Activated CD8-positive, alpha-beta memory T cell treated with anti-CD3 and anti-CD28 coated beads, Interleukin-2, amount 50 U/mL, for 1 hour (primary cell): Measurements from ENCODE around the gene OPN5.
"Not testable (repeated sequence)": the region's sequence is repeated elsewhere in the genome, so short reads cannot be mapped to it uniquely, and the experiment has no call there.

ENCODE experiments used
- DNase-seq: peaks from one replicate; pipeline ENCODE4 v3.0.0-alpha.2; 2020; ENCODE audit errors: extremely low read depth

The OPN5 gene

DNA sequence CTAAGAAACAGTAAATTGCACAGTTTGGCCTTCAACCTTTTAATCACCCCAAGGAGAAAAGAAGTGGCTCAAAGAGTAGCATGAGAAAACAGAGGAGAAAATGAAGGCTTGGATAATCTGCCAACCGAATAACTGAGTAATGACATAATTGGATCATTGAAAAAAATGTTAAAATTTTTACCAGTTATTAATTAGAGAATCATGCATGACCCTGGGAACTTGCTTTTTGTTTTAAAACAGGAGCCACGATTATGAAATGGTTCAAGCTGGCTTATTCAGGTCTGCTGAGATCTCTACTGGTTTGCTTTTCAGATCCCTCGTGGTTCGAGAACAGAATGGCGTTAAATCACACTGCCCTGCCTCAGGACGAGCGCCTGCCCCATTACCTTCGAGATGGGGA lies at the start of gene OPN5:
TSS of gene OPN5 (plus strand) at position 301 of the 400 bp plus-strand sequence. CDS start at position 336, 35 bp downstream.
- DNase-seq = no peak

- no peak for DNase-seq
These were observed 47.8 kb upstream of the OPN5 start for GRCh38 chr6:47733879-47734558.

GRCh38 chr6:47734831-47735481 lies 46.9 kb upstream of the OPN5 start:
- no peak for DNase-seq

DNA sequence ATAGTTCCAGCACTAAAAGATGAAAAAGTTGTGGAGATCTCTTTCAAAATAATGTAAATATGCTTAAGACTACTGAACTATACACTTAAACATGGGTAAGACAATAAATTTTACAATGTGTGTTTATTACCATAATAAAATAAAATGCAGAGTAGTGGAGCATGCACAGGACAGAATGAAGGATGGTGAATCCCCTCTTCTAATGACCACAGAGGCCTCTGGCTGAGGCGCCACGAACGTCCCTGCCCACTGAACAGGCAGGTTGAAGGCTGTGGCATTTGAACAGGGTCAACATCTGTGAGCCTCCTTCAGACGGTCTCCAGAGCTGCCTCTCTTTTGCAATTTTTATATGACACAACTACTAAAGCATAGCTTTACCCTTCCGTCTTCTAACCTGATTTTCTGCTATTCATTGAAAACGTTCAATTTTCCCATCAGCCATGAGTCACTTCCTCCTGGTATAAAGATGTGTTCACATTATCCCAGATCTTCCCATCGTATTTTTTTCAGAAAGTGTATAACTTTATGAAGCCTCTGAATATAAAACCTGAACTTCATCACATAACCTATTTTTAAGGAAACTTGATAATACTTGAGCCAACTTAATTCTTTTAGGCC lies 45.6 kb upstream of the OPN5 start:
- no peak for DNase-seq

- DNase-seq = no peak
These were observed 44.4 kb upstream of the OPN5 start for GRCh38 chr6:47737406-47737805.

DNA sequence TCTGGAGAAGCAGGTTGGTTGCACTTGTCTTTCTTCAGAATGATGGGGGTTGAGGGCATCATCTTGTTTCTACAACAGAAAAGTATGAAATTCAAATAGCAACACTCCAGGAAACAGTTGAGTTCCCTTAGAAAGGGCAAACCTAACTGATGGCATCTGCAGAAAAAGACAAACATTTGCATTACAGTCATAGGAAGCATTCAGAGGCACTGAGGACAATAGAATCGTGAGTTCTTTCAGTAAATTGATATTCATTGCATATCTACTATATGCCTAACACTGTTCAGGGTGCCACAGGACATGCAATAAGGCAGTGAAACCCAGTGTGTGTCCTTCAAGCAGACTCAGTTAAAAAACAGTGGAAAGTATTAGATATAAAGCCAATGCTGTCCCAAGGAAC lies 41.1 kb upstream of the OPN5 start:
- no peak for DNase-seq

DNA sequence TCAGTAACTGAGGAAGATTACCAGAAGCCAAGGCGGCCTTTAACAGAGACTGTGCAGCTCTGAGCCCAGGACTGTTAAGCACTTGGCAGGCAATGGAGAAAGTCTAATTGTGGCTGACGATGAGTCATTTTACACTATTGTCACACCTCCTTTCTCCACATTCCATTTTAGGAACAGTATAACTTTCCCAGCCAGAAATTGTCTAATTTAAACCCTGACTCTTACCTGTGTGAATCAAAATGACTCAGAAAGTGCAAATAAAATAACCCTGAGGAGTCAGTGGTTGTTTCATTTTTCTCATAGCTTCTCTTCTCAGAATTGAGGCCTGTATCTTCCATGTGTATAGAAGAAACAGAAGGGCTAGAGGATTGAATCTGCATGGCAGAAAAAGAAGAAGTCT lies 40.0 kb upstream of the OPN5 start:
- no peak for DNase-seq

GRCh38 chr6:47743744-47744143 lies 38.1 kb upstream of the OPN5 start:
- no peak for DNase-seq

- DNase-seq = not testable (repeated sequence)
These were observed 36.6 kb upstream of the OPN5 start for GRCh38 chr6:47745269-47745668.

DNA sequence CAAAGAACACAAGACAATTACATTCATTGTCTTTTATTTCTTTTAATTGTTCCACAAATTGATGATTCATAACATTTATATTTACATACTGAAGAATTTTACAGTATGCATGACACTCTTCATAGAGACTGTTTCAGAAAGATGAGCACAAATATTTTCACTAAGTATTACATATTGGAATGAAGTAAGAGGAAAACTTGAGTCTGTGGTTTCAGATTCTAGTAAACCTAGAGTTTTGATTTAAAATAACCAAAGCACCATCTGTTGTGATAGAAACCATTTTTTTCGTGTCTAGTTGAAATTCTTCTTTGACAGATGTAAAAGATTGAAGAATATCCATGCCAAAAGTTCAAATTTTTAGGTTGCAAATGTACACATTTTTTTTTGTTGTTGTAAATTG lies 32.1 kb upstream of the OPN5 start:
- no peak for DNase-seq

DNA sequence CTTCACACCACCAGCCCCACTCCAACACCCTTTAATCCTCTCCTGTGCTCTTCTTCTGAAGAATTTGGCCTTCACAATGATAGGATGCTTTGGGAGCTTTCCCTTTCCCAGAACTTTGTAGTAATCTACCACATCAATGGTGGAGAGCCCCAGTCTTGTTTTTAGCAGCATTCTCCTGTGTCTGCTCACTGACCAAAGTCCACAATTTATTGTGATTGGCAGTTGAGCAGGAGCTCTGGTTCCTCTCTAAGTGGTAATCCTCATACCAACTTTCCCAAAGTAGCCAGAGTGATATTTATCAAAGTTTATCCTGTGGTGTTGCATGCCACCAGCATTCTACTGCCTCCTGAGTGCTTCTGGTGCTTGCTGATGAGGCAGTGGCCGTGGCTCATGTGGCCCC lies 29.0 kb upstream of the OPN5 start:
- no peak for DNase-seq

- DNase-seq = no peak
These were observed 22.5 kb upstream of the OPN5 start for GRCh38 chr6:47759364-47759763.

- DNase-seq = no peak
These were observed 19.3 kb upstream of the OPN5 start for GRCh38 chr6:47762502-47762901.

DNA sequence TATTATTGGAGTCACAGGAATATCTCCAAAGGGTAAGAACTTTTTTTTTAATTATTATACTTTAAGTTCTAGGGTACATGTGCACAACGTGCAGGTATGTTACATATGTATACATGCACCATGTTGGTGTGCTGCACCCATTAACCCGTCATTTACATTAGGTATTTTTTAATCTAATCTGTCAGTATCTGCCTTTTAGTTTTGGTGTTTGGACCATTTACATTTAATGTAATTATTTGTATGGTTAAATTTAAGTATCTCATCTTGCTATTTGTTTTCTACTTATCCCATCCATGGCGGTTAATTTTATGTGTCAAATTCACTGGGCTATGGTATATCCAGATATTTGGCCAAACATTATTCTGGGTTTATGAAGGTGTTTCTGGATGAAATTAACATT lies 15.4 kb upstream of the OPN5 start:
- no peak for DNase-seq

GRCh38 chr6:47767102-47767501 lies 14.7 kb upstream of the OPN5 start:
- DNase-seq = no peak

DNA sequence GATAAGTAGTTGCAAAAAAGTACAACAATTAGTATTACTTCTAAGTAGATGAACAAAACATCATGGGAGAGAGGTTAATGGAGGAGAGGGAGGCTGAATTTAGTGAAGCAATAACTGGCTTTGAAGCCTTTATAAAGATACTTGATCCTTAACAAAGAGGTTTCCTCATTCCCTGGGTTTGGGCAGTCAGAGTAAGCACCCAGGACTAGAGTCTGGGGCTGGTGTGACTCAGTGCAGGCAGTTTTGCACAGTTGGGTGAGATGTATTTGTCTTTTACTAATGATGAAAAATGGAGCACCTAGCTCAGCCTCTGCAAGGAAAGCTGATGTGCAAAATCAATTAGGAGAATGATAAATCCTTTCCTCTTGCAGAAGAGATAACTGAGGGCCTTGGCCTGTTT lies 11.8 kb upstream of the OPN5 start:
- DNase-seq = no peak

DNA sequence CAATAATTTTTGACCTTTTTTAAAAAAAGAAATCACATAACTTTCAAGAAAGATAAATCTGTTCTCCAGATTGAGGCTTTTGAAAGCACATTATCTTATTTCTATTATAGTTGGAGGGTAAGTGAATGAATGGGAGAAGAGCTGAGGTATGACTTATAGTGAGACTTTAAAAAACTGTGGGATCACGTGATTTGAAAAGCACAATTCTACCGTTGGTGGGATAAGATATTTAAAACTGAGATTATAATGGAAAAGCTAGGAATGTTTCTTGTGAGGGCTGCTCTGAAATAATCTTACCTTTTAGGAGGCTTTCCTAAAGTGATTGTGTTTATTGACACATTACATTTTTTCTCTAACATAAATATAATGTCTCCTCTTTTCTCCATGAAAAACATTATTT lies 9.5 kb upstream of the OPN5 start:
- no peak for DNase-seq

GRCh38 chr6:47773005-47773404 lies 8.8 kb upstream of the OPN5 start:
- DNase-seq = no peak

DNA sequence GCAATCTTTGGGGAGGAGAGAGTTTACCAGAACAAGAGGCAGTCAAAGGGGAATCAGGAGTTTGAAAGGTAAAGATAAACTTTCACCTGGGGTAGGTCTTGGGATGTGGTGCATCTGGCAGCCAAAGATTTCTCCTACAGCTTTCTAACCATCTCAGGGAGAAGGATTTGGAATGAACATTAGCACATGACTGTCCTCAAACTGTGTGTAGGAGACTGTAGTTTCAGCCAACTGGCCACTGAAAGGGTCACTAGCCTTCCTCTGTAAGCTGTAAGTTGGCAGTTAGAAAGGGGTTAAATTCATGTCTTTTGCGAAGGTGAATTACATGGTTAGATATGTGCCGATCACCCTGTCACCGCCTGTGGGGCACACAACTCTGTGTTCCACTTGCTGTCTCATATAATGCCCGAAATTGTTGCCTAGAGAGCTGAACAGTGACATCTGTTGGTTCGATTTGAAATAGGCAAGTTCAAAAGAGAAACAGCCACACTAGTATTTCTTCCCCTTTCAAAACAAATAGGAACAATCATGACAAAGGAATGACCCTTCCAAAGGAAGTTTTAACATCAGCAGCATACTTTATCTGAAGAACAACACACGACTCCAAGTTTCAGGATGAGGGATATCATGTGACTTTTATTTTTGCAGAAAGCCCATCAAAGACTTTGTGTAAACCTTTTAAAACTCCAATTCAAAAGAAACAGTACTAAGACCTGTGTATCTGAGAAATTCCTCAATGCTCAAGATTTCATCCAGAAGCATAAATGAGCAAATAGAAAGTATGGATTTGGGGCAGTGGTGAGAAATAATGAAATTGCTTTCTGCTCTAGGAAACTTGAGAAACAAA lies 1.1 kb upstream of the OPN5 start:
- no peak for DNase-seq

GRCh38 chr6:47785182-47785581 lies 3.4 kb downstream of the OPN5 start:
- DNase-seq = no peak

- DNase-seq = no peak
These were observed 6.0 kb downstream of the OPN5 start for GRCh38 chr6:47787620-47788497.
